22Rv1 (cell line): ENCODE measurements around the gene PARP12.

Source experiments
- ZFX ChIP-seq: fragments of 450-650 bp; IDR thresholded peaks from 2 replicates; pipeline ENCODE4 v1.6.1; 2017; ENCODE audit warnings: antibody characterized with exemption, borderline replicate concordance
- TF ChIP-seq, protein P1 (sequence below): fragments of 450-650 bp; IDR thresholded peaks from 2 replicates; pipeline ENCODE4 v1.5.1; 2017; ENCODE audit warnings: mild to moderate bottlenecking

DNA sequence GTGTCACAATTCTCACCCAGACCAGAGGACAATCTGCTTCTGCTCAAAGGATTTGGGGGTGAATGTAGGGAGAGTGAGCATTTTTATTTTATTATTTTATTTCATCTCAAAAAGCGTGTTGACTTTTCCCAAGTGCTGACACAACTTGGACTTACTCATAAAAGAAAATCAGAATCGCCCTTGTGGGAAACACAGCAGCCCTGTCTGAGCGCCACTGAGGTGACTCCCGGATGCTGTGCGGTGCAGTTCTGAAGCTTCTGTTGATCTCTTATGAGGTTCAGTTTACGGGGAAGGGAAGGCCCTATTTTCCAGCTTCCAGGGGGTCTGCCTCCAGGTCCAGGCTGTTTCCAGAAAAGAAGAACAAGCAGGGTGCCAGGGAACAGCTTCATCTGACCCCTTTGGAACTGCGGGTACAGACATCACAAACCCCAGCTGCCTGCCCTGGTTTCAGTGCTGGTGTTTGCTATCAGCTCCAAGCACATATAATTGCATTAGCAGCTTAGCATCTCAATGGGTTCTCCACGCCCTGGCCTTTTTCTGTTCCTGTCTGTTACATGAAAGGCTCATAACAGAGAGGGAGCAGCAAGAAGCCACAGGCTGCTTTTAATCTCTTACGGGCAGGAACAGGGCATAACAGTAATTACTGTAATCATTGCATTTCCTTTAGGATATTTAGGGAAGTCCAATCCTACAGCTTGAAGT lies 52.4 kb downstream of the PARP12 start:
- TF ChIP-seq, protein P1, sequence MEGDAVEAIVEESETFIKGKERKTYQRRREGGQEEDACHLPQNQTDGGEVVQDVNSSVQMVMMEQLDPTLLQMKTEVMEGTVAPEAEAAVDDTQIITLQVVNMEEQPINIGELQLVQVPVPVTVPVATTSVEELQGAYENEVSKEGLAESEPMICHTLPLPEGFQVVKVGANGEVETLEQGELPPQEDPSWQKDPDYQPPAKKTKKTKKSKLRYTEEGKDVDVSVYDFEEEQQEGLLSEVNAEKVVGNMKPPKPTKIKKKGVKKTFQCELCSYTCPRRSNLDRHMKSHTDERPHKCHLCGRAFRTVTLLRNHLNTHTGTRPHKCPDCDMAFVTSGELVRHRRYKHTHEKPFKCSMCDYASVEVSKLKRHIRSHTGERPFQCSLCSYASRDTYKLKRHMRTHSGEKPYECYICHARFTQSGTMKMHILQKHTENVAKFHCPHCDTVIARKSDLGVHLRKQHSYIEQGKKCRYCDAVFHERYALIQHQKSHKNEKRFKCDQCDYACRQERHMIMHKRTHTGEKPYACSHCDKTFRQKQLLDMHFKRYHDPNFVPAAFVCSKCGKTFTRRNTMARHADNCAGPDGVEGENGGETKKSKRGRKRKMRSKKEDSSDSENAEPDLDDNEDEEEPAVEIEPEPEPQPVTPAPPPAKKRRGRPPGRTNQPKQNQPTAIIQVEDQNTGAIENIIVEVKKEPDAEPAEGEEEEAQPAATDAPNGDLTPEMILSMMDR, result no peak
- no peak for TF ChIP-seq ZFX
